Measurements from ENCODE around the gene ZNF678.
"Not testable (repeated sequence)": the region's sequence is repeated elsewhere in the genome, so short reads cannot be mapped to it uniquely, and the experiment has no call there.

ZNF678 gene

GRCh38 chr1:227604446-227604845, 41.1 kb downstream of the ZNF678 start:
- no peak for DNase-seq (ENCODE audit: low spot score)

- not testable (repeated sequence) for DNase-seq (ENCODE audit: low spot score)
Observed at GRCh38 chr1:227606271-227606670, 42.9 kb downstream of the ZNF678 start.

GRCh38 chr1:227607336-227607898, 44.1 kb downstream of the ZNF678 start:
- no peak for DNase-seq (ENCODE audit: low spot score)

- DNase-seq (ENCODE audit: low spot score): no peak
Observed at GRCh38 chr1:227612658-227613057, 49.3 kb downstream of the ZNF678 start.

GRCh38 chr1:227613526-227613925, 50.2 kb downstream of the ZNF678 start:
- no peak for DNase-seq (ENCODE audit: low spot score)

GRCh38 chr1:227621211-227621610, 57.9 kb downstream of the ZNF678 start:
- no peak for DNase-seq (ENCODE audit: low spot score)

GRCh38 chr1:227622739-227623475, 59.6 kb downstream of the ZNF678 start:
- DNase-seq (ENCODE audit: low spot score): no peak

GRCh38 chr1:227632325-227632724, 69.0 kb downstream of the ZNF678 start:
- DNase-seq (ENCODE audit: low spot score): no peak

GRCh38 chr1:227635596-227635995, 72.2 kb downstream of the ZNF678 start:
- DNase-seq (ENCODE audit: low spot score): no peak

GRCh38 chr1:227654431-227654830, 91.1 kb downstream of the ZNF678 start:
- DNase-seq (ENCODE audit: low spot score): no peak

GRCh38 chr1:227654858-227655752, 91.7 kb downstream of the ZNF678 start:
- no peak for DNase-seq (ENCODE audit: low spot score)

- DNase-seq (ENCODE audit: low spot score): no peak
Observed at GRCh38 chr1:227661495-227661894, 98.1 kb downstream of the ZNF678 start.

- no peak for DNase-seq (ENCODE audit: low spot score)
Observed at GRCh38 chr1:227662933-227663332, 99.6 kb downstream of the ZNF678 start.

GRCh38 chr1:227666286-227666685, 102.9 kb downstream of the ZNF678 start:
- DNase-seq (ENCODE audit: low spot score): no peak

- DNase-seq (ENCODE audit: low spot score): no peak
Observed at GRCh38 chr1:227673441-227673840, 110.1 kb downstream of the ZNF678 start.

GRCh38 chr1:227685807-227686206, 122.5 kb downstream of the ZNF678 start:
- no peak for DNase-seq (ENCODE audit: low spot score)

- no peak for DNase-seq (ENCODE audit: low spot score)
Observed at GRCh38 chr1:227697321-227697864, 134.0 kb downstream of the ZNF678 start.

GRCh38 chr1:227701631-227702030, 138.3 kb downstream of the ZNF678 start:
- not testable (repeated sequence) for DNase-seq (ENCODE audit: low spot score)

GRCh38 chr1:227707846-227708245, 144.5 kb downstream of the ZNF678 start:
- no peak for DNase-seq (ENCODE audit: low spot score)

- no peak for DNase-seq (ENCODE audit: low spot score)
Observed at GRCh38 chr1:227709451-227709850, 146.1 kb downstream of the ZNF678 start.

GRCh38 chr1:227710474-227710873, 147.1 kb downstream of the ZNF678 start:
- not testable (repeated sequence) for DNase-seq (ENCODE audit: low spot score)

GRCh38 chr1:227712648-227713047, 149.3 kb downstream of the ZNF678 start:
- no peak for DNase-seq (ENCODE audit: low spot score)

- no peak for DNase-seq (ENCODE audit: low spot score)
Observed at GRCh38 chr1:227718932-227719331, 155.6 kb downstream of the ZNF678 start.

All from HuH-7 (cell line).